Activated CD4-positive, alpha-beta T cell treated with anti-CD3 and anti-CD28 coated beads for 36 hours (primary cell): ENCODE data around the gene CWC22. TPM values are rescaled to one million over a fixed set of nuclear protein-coding genes. Genes with fewer than 3 reads are reported as not detected.
"Not testable (repeated sequence)": the region's sequence is repeated elsewhere in the genome, so short reads cannot be mapped to it uniquely, and the experiment has no call there.

Experiments used
- ATAC-seq: fragments of 200-7000 bp; cut with Tn5 transposase; one replicate; pipeline ENCODE4 v1.10.0; 2021; ENCODE audit warnings: mild to moderate bottlenecking, moderate library complexity
- CTCF ChIA-PET: fragments of 350-600 bp; sonication (Branson Sonifier 250); formaldehyde crosslinking; loops from one replicate; lab custom pipeline; 2021; ENCODE audit warnings: antibody characterized with exemption; lab: Charles Lee
- POLR2A ChIA-PET: fragments of 350-600 bp; sonication (Branson Sonifier 250); formaldehyde crosslinking; loops from one replicate; lab custom pipeline; 2021; ENCODE audit warnings: antibody characterized with exemption, inconsistent platforms; lab: Charles Lee
- DNase-seq: peaks from one replicate; pipeline ENCODE4 v3.0.0-alpha.2; 2020
- H3K27ac Mint-ChIP-seq: one replicate; pipeline ENCODE4 v1.8.0; 2021; ENCODE audit warnings: mixed read lengths
- H3K27me3 Mint-ChIP-seq: one replicate; pipeline ENCODE4 v1.8.0; 2021; ENCODE audit warnings: mixed read lengths
- H3K36me3 Mint-ChIP-seq: one replicate; pipeline ENCODE4 v1.8.0; 2021; ENCODE audit warnings: low read depth, mixed read lengths
- H3K4me1 Mint-ChIP-seq: one replicate; pipeline ENCODE4 v1.8.0; 2021; ENCODE audit warnings: mixed read lengths
- H3K4me3 Mint-ChIP-seq: one replicate; pipeline ENCODE4 v1.8.0; 2021; ENCODE audit warnings: mild to moderate bottlenecking, moderate library complexity, mixed read lengths
- H3K9me3 Mint-ChIP-seq: one replicate; pipeline ENCODE4 v1.8.0; 2021; ENCODE audit warnings: low read depth, mixed read lengths
- intact Hi-C, 2 experiments: fragments of 100-400 bp; cut with DNase I in 1 of 2; cut with micrococcal nuclease in 1 of 2; formaldehyde crosslinking; loops; one replicate each; pipeline versions ENCODE4 v1.14.2 to v1.15.1; 2022 to 2024; cut with DNase I, micrococcal nuclease
- total RNA-seq, 2 experiments: library from RNA; stranded (reverse); gene quantifications; one replicate each; pipeline ENCODE4 v1.2.3, GENCODE V29; 2021

Gene CWC22
- total RNA-seq, 2 experiments from 2014 or later = 25.3 to 31.0 TPM

DNA sequence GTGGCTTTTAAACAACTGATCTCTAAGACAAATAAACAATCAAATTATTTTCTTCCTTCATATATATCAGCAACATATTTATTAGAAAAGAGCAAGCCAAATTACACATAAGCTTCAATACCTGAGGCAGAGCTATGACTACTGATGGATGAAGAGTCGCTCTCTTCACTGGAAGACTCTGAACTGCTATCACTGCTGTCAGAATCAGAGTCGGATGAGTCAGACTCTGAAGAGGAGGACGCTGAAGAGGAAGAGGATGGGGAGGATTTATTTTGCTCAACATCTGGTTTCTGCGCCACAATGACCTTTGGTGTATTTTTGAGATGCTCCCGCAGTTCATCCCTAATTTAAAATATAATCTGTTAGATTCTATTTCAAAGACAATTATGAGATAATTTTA, 56.7 kb downstream of the CWC22 start:
- ATAC-seq (peak; percentile 33), DNase-seq (no peak)
- no peaks in the 10 kb centered on the region for H3K27me3 Mint-ChIP-seq
- ChIA-PET CTCF (interaction anchor here (0.8 kb wide), 1 partner anchor 1942 kb away, joined by 3 read pairs; no protein-coding TSS in a partner anchor), POLR2A (no interaction called here)
- no peaks in the 10 kb centered on the region for H3K9me3 Mint-ChIP-seq
- intact Hi-C loops = no loop called here
- no peak overlapping the region for H3K27ac Mint-ChIP-seq
- no peak overlapping the region for H3K4me3 Mint-ChIP-seq
- H3K4me1 Mint-ChIP-seq = no peaks in the 10 kb centered on the region
- H3K36me3 Mint-ChIP-seq = peaks cover 46% of the 10 kb centered on the region

DNA sequence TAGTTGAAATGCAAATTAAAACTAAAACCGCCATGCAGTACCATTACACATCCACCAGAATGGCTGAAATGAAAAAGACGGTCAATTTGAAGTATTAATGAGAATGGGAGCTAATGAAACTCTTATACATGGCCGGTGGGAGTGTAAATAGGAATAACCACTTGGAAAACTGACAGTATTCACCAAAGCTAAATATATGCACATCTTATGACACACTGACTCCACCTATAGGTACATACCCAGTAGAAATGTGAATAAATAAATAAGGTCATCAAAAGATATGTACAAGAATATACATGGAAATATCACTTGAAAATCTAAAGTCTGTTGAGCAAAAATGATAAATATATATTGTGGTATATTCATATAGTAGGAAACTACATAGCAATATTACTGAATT, 57.7 kb downstream of the CWC22 start:
- Mint-ChIP-seq H3K27ac (no peak overlapping the region), H3K4me1 (no peaks in the 10 kb centered on the region), H3K9me3 (no peaks in the 10 kb centered on the region), H3K36me3 (peaks cover 47% of the 10 kb centered on the region), H3K4me3 (no peak overlapping the region), H3K27me3 (no peaks in the 10 kb centered on the region)
- intact Hi-C loops = no loop called here
- ChIA-PET CTCF (interaction anchor here (0.8 kb wide), 1 partner anchor 1943 kb away, joined by 3 read pairs; no protein-coding TSS in a partner anchor), POLR2A (no interaction called here)
- ATAC-seq = no peak
- no peak for DNase-seq

DNA sequence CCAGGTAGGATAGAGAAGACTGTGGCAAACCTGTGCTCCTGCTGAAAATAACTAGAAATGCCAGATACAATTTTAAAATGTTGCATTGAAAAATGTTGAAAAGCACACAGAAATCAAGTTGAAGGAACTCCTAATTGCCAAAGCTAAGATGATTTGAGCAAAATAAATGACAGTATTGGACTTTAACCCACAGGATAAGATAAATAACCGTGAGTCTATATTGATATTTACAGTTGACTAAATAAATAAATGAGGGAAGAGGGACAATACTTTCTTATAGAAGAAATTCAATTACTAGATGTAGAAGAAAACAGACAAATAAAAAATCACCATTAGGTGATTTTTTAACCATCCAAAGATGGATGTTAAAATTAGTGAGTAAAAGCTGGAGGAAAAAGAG, 59.0 kb downstream of the CWC22 start:
- Mint-ChIP-seq H3K4me3 (no peak overlapping the region), H3K36me3 (peaks cover 43% of the 10 kb centered on the region), H3K9me3 (no peaks in the 10 kb centered on the region), H3K27me3 (no peaks in the 10 kb centered on the region), H3K4me1 (no peaks in the 10 kb centered on the region), H3K27ac (no peak overlapping the region)
- intact Hi-C loops = no loop called here
- DNase-seq (no peak), ATAC-seq (no peak)
- ChIA-PET CTCF (interaction anchor here (0.6 kb wide), 1 partner anchor 1246 kb away, joined by 3 read pairs; no protein-coding TSS in a partner anchor), POLR2A (no interaction called here)

DNA sequence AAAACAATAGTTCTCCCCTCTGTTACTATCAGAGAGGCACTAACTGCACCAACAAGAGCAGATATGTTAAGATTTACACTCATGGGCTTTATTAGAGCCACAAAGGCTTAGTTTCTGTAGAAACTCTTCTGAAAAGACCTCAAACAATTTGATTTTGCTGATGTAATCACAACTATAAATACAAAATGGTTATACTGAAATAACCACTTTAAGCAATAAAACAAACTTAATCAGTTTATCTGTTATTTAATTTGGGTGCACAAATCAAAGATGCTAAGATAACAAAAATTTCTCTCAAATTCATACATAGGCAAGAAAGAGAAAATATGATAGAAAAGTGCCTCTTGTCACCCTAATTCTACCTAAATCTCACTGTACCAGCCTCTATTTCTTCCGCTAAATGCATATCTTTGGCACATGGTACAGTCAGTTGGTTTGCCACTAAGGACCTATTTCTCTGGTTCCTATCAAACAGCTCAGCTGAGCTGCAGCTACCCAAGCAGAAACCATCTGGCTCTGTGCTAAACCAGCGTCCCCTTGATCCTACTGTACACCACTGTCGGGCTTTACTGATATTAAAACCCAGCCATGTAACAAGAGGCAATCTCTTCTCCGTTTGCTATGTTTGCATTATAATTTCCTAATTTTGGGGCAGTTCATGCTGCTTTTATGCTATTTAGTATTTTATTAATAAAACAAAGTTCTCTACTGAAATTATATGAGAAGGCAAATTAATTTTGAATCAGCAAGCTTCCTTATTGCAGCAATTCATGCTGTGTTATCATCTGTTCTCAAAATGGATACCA, 60.1 kb downstream of the CWC22 start:
- ATAC-seq (no peak), DNase-seq (no peak)
- intact Hi-C loops = no loop called here
- Mint-ChIP-seq H3K9me3 (no peaks in the 10 kb centered on the region), H3K27me3 (no peaks in the 10 kb centered on the region), H3K4me1 (no peaks in the 10 kb centered on the region), H3K4me3 (no peak overlapping the region), H3K36me3 (peaks cover 43% of the 10 kb centered on the region), H3K27ac (no peak overlapping the region)
- CTCF ChIA-PET = no interaction called here
- POLR2A ChIA-PET = no interaction called here

DNA sequence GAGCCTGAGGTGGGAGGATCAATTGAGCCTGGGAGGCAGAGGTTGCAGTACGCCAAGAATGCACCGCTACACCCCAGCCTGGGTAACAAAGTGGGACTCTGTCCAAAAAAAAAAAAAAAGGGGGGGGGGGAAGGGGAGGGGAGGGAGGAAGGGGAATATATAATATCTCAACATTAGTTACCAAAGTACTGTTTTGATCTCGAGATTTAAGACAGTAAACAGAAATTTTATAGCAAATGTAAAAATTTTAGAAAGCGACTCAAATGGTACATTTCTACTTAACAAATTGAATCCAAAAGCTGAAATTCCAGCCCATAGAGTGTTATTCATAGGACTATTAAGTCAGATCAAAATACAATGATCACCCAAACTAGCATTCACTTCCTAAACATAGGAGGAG, 60.8 kb downstream of the CWC22 start:
- POLR2A ChIA-PET = no interaction called here
- no peaks in the 10 kb centered on the region for H3K4me1 Mint-ChIP-seq
- ATAC-seq = no peak

DNA sequence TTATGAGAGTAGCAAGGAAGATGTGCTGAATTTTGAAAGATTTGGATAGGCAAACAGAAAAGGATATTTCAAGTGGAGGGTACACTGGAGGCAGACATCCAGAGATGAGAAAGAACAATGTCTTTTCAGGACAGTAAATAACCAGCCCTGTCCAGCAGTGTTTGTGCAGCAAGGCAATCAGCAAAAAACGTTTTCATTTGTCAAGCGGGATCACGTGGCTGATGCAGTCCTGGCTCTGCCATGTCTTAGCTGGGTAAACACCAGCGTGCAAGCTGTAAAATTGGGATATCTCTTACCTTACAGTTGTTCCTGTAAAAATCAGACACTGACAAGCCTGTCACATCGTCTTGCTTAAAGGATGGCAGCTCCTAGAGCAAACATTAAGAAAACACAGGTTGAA, 67.8 kb downstream of the CWC22 start:
- no peak overlapping the region for H3K4me3 Mint-ChIP-seq
- CTCF ChIA-PET = no interaction called here
- DNase-seq = no peak

More for the DNA sequence above, 60.8 kb downstream of the CWC22 start:
- no peak overlapping the region for H3K27ac Mint-ChIP-seq
- H3K36me3 Mint-ChIP-seq = peaks cover 38% of the 10 kb centered on the region
- no peaks in the 10 kb centered on the region for H3K9me3 Mint-ChIP-seq
- CTCF ChIA-PET = no interaction called here
- no peak overlapping the region for H3K4me3 Mint-ChIP-seq
- intact Hi-C loops = no loop called here
- no peak for DNase-seq
- H3K27me3 Mint-ChIP-seq = no peaks in the 10 kb centered on the region

DNA sequence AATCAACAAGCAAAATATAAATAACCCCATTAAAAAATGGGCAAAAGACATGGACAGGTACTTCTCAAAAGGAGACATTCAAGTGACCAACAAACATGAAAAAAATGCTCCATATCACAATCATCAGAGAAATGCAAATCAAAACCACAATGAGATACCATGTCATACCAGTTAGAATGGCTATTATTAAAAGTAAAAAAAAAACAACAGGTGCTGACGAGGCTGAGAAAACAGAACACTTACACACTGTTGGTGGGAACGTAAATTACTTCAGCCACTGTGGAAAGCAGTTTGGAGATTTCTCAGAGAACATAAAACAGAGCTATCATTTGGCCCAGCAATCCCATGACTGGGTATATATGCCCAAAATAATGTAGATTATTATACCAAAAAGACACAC, 69.1 kb downstream of the CWC22 start:
- Mint-ChIP-seq H3K36me3 (peaks cover 14% of the 10 kb centered on the region), H3K27me3 (no peaks in the 10 kb centered on the region), H3K27ac (no peak overlapping the region), H3K4me3 (no peak overlapping the region), H3K9me3 (no peaks in the 10 kb centered on the region), H3K4me1 (no peaks in the 10 kb centered on the region)
- DNase-seq (no peak), ATAC-seq (no peak)
- intact Hi-C loops = no loop called here
- POLR2A ChIA-PET = no interaction called here
- CTCF ChIA-PET = no interaction called here

More for the DNA sequence above, 67.8 kb downstream of the CWC22 start:
- Mint-ChIP-seq H3K27ac (no peak overlapping the region), H3K27me3 (no peaks in the 10 kb centered on the region), H3K4me1 (no peaks in the 10 kb centered on the region), H3K36me3 (peaks cover 12% of the 10 kb centered on the region), H3K9me3 (no peaks in the 10 kb centered on the region)
- POLR2A ChIA-PET = no interaction called here
- ATAC-seq = no peak
- intact Hi-C loops = no loop called here

DNA sequence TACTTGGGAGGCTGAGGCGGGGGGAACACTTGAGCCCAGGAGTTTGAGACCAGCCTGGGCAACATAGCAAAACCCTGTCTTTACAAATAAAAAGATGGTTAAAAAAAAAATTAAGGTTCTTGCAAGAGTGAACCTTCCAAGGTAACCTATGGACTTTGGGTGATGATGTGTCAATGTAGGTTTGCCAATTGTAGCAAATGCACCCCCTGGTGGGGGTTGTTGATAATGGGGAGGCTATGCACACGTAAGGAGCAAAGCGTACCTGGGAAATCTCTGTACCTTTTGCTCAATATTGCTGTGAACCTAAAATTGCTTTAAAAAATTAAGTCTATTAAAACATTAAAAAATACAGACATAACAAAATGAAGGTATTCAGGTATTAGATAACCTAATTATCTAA, 70.4 kb downstream of the CWC22 start:
- Mint-ChIP-seq H3K9me3 (no peaks in the 10 kb centered on the region), H3K4me3 (no peak overlapping the region)
- CTCF ChIA-PET = interaction anchor here (0.6 to 1.5 kb wide), 4 partner anchors 10 to 61 kb away, joined by 3 to 6 read pairs (median 4); no protein-coding TSS in a partner anchor

DNA sequence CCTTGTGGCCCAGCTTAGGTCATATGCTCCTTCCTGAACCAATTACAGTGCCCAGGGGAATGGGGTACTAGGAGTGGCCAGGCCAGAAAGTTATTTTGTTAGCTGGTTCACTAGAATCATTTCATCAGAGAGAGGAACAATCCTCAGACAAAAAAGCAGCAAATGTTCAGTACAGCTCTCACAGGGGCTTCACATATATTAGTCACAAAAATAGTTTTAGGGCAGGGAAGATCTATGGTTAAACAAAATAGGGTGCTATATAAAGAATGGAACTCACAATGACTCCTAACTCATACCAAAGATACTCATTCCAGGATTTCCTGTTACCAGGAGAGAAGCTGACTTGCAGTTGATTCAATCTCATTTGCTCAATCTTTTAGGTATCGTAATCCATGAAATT, 71.0 kb downstream of the CWC22 start:
- CTCF ChIA-PET = interaction anchor here (0.6 to 1.5 kb wide), 4 partner anchors 10 to 61 kb away, joined by 3 to 6 read pairs (median 4); no protein-coding TSS in a partner anchor
- no peak overlapping the region for H3K4me3 Mint-ChIP-seq
- no peak overlapping the region for H3K27ac Mint-ChIP-seq
- ATAC-seq = no peak
- no peaks in the 10 kb centered on the region for H3K4me1 Mint-ChIP-seq
- intact Hi-C loops = no loop called here
- DNase-seq = no peak
- H3K36me3 Mint-ChIP-seq = peaks cover 22% of the 10 kb centered on the region
- no peaks in the 10 kb centered on the region for H3K27me3 Mint-ChIP-seq
- POLR2A ChIA-PET = no interaction called here
- peaks cover 4% of the 10 kb centered on the region for H3K9me3 Mint-ChIP-seq

More for the DNA sequence above, 70.4 kb downstream of the CWC22 start:
- H3K27me3 Mint-ChIP-seq = no peaks in the 10 kb centered on the region
- DNase-seq (peak; percentile 64), ATAC-seq (no peak)
- H3K36me3 Mint-ChIP-seq = peaks cover 17% of the 10 kb centered on the region
- H3K4me1 Mint-ChIP-seq = no peaks in the 10 kb centered on the region
- no peak overlapping the region for H3K27ac Mint-ChIP-seq
- POLR2A ChIA-PET = no interaction called here
- intact Hi-C loops = no loop called here

DNA sequence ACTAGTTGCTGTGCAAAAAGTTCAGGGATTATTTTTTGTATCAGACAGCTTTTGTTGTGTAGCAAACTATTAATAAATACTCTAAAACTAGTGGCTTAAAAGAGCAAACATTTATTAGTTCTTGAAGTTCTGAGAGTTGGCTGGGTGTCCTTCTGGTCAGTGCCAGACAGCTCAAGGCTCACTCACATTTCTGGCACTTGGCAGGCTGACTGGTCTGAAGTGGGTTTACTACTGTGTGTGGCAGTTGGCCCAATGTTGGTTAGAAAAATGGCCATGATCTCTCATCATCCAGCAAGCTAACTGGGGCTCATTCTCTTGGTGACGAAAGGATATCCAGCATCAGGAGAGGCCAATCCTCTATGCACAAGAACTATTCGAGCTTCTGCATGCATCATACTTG, 74.3 kb downstream of the CWC22 start:
- no peak overlapping the region for H3K4me3 Mint-ChIP-seq
- H3K4me1 Mint-ChIP-seq = no peaks in the 10 kb centered on the region
- ATAC-seq (no peak), DNase-seq (no peak)
- peaks cover 33% of the 10 kb centered on the region for H3K36me3 Mint-ChIP-seq
- ChIA-PET CTCF (no interaction called here), POLR2A (no interaction called here)
- H3K9me3 Mint-ChIP-seq = peaks cover 23% of the 10 kb centered on the region
- no peaks in the 10 kb centered on the region for H3K27me3 Mint-ChIP-seq
- intact Hi-C loops = no loop called here
- H3K27ac Mint-ChIP-seq = no peak overlapping the region

DNA sequence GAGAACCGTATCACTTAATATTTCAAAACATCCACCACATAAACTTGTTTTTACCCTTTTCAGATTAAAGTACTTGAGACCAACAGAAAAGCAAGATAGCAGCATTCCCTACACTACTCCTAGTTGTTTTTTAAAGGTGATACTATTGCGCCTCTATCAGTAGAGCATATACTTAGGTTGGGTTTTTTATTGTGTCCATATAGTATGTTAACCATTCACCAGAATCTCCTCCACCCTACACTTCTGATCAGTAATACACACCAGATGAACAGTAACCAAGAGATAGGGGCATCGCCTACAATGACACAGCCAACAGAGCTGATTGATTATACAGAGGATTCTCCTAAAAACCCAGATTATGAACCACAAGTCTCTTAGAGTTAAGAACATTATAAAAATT, 75.6 kb downstream of the CWC22 start:
- CTCF ChIA-PET = interaction anchor here (0.8 kb wide), 1 partner anchor 53 kb away, joined by 3 read pairs; no protein-coding TSS in a partner anchor
- DNase-seq = no peak
- ATAC-seq = no peak
- no peaks in the 10 kb centered on the region for H3K27me3 Mint-ChIP-seq
- H3K9me3 Mint-ChIP-seq = peaks cover 28% of the 10 kb centered on the region
- no peak overlapping the region for H3K27ac Mint-ChIP-seq
- peaks cover 33% of the 10 kb centered on the region for H3K36me3 Mint-ChIP-seq
- POLR2A ChIA-PET = no interaction called here
- intact Hi-C loops = no loop called here
- no peak overlapping the region for H3K4me3 Mint-ChIP-seq
- no peaks in the 10 kb centered on the region for H3K4me1 Mint-ChIP-seq

DNA sequence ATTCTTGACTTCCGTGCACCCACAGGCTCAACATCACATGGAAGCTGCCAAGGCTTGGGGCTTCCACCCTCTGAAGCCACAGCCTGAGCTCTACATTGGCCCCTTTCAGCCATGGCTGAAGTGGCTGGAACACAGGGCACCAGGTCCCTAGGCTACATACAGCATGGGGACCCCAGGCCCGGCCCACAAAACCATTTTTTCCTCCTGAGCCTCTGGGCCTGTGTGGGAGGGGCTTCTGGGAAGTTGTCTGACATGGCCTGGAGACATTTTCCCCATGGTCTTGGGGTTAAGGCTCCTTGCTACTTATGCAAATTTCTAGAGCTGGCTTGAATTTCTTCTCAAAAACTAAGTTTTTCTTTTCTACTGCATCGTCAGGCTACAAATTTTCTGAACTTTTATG, 77.1 kb downstream of the CWC22 start:
- H3K9me3 Mint-ChIP-seq = peaks cover 38% of the 10 kb centered on the region
- H3K36me3 Mint-ChIP-seq = peaks cover 36% of the 10 kb centered on the region
- H3K4me1 Mint-ChIP-seq, ATAC-seq, H3K4me3 Mint-ChIP-seq, POLR2A ChIA-PET, H3K27me3 Mint-ChIP-seq, intact Hi-C loops, CTCF ChIA-PET, H3K27ac Mint-ChIP-seq, DNase-seq: not testable (repeated sequence)
